HEK293T (cell line): ENCODE results near the gene ITGB7.

Experiments
- BHLHE40 ChIP-seq: fragments of 450-650 bp; IDR thresholded peaks from 2 replicates; pipeline ENCODE4 v1.6.1; 2016; ENCODE audit warnings: mild to moderate bottlenecking, moderate library complexity, borderline replicate concordance
- ELF4 ChIP-seq: fragments of 450-650 bp; IDR thresholded peaks from 2 replicates; pipeline ENCODE4 v1.6.1; 2017; ENCODE audit warnings: antibody characterized with exemption
- FOXA1 ChIP-seq: fragments of 450-650 bp; IDR thresholded peaks from 2 replicates; pipeline ENCODE4 v1.6.1; 2016; ENCODE audit warnings: mild to moderate bottlenecking
- FOXM1 ChIP-seq: fragments of 450-650 bp; IDR thresholded peaks from 2 replicates; pipeline ENCODE4 v1.6.1; 2017; ENCODE audit warnings: mild to moderate bottlenecking, borderline replicate concordance
- SP1 ChIP-seq: fragments of 450-650 bp; IDR thresholded peaks from 2 replicates; pipeline ENCODE4 v1.6.1; 2017
- SUZ12 ChIP-seq: fragments of 450-650 bp; IDR thresholded peaks from 2 replicates; pipeline ENCODE4 v1.6.1; 2016; ENCODE audit warnings: mild to moderate bottlenecking
- TARDBP ChIP-seq: fragments of 450-650 bp; IDR thresholded peaks from 2 replicates; pipeline ENCODE4 v1.6.1; 2016

DNA sequence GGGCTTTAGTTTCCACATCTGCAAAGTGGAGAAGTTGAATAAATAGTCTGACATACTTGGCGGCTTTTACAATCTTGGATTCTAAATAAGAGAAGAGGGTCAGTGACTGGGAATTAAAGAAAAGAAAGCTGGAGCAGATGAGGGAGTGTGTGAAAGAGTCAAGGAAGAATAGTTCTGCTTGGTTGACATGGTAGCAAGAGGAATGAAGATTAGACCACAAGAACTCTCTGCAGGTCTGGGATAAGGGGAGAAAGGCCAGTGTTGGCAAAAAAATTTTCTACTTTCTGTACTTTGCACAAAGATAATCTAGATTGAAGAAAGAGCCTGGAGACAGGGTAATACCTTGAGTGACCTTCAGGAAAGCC, 5.9 kb downstream of the ITGB7 start:
- TF ChIP-seq SUZ12: no peak
- no peak for TF ChIP-seq FOXM1
- TF ChIP-seq ELF4: no peak
- TF ChIP-seq FOXA1: no peak
- no peak for TF ChIP-seq BHLHE40
- TF ChIP-seq SP1: no peak
- no peak for TF ChIP-seq TARDBP
